Measurements from ENCODE around the gene RHOBTB3.
"Not testable (repeated sequence)": the region's sequence is repeated elsewhere in the genome, so short reads cannot be mapped to it uniquely, and the experiment has no call there.

The RHOBTB3 gene, protein sequence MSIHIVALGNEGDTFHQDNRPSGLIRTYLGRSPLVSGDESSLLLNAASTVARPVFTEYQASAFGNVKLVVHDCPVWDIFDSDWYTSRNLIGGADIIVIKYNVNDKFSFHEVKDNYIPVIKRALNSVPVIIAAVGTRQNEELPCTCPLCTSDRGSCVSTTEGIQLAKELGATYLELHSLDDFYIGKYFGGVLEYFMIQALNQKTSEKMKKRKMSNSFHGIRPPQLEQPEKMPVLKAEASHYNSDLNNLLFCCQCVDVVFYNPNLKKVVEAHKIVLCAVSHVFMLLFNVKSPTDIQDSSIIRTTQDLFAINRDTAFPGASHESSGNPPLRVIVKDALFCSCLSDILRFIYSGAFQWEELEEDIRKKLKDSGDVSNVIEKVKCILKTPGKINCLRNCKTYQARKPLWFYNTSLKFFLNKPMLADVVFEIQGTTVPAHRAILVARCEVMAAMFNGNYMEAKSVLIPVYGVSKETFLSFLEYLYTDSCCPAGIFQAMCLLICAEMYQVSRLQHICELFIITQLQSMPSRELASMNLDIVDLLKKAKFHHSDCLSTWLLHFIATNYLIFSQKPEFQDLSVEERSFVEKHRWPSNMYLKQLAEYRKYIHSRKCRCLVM

DNA sequence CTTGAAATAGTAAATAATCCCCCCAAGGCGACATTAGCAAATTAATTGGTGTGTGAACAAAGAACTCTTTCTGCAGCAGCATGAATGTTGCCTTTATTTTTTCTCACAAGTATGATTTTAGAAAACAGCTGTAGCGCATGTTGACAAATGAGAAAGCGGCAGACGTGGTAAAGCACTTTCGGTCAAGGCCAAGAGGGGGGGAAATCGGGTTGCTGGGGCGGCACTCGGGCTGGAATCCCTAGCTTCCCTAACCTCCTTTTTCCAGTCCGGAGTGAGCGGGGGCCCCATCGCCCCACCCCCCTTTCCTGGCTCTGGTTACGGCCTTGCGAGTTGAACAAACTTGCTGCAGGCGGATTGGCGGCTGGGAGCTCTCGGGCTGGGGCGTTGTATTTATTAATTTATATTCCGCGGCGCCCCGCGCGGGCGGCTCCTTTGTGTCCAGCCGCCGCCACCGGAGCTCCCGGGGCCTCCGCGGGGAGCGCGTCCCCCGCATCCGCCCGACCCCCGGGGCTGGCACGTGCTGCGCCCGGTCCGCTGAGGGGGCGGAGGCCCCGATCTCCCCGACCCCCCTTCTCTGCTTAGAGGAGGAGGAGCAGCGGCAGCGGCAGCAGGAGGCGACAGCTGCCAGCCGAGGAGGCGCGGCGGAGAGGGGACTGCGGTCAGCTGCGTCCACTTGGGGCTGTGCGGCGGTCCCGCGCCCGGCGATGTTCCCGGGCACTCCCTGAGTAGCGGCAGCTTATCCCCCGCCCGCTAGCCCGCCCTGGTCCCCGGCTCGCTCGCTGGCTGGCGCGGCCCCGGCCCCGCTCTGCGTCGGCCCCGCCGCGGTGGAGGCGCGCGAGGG, at the start of gene RHOBTB3:
Gene RHOBTB3 (plus strand): TSS at position 607 of the 841 bp plus-strand sequence. CDS start 347 bp downstream, outside the sequence.
- DNase-seq (ENCODE audit: low read depth) = no peak

DNA sequence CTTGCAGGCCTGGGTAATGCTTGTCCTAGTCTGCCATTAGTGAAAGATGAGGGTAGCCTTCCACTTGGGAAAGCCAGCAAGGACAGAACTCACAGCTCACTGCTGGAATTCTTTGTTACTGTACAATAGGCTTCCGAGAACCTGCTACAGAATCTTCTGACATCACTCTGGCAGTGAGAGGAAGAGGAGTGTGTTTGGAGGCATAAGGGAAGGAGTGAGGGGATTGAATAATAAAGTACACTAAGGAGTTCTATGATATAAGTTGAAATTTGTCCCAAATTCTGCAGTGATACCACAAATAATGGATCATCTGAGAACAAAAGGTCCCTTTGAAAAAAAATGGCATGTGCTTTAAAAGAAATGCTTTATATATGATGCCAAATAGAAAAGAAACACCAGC, 48.2 kb upstream of the RHOBTB3 start, which contains the start of gene SPATA9:
Gene SPATA9 (minus strand): TSS at position 101 of the 400 bp plus-strand sequence. CDS start 137 bp downstream, outside the sequence.
- no peak for DNase-seq (ENCODE audit: low read depth)

DNA sequence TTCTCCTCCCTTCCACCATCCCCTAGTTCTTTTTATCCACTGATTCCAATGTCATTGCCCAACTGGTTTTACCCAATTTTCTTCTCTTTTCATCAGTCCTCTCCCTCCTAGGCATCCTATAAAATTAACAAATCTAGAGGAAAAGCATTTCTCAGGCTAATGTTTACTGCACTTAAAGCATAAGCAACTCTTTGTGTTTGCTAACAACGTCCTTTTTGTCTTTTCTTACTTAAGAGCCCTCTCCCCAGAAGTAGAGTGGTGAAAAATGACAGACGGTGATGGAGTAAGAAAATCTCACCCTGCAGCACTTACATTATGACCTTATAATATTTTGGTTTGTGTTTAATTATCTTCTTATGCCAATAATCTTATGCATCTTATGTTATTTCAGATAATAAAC, 46.8 kb upstream of the RHOBTB3 start:
- DNase-seq (ENCODE audit: low read depth) = no peak

DNA sequence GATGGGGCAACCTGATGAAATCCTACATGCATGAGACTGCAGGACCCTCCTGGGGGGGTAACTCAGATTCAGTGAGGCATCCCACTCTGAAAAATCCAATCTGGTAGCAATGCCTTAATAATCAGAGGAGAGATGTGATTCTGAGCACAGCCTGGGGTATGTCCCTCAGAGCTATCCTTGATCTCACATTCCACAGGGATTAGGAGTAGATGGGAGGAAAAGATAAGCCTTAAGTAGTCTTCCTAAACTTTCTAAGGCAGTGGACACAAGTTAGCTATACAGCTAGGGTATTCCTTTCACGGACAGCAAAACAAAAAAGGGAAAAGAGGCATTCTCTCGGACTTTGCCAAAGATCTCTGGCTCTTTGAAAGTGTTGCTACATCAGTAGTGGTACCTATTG, 44.5 kb upstream of the RHOBTB3 start:
- DNase-seq (ENCODE audit: low read depth) = no peak

DNA sequence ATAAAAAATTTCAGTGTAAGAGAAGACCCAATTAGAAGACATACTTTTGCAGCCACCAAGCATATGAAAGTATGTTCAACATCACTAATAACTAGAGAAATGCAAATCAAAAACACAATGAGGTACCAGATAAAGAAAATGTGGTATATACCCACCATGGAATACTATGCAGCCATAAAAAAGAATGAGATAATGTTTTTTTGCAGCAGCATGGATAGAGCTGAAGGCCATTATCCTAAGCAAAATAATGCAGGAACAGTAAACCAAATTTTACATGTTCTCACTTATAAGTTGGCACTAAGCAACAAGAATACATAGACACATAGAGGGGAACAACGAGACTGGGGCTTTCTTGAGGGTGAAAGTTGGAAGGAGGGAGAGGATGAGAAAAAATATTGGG, 41.5 kb upstream of the RHOBTB3 start:
- no peak for DNase-seq (ENCODE audit: low read depth)

DNA sequence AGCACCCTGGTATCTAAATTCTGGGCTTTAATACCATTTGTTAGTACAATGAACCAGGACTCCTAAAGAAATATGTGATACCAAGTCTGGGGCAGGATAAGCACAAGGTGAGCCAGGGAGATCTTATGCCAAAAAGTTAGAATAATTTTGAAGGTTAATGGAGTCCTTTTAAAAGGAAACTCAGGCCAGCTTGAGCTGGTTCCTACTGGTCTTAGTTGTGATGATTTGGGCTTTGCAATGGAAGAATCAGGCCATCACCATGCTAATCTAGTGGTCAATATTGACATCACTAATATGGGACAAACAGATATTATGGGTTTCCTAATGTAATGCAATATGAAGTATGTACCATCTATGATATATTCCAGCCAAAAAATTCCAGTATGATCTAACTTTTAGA, 40.8 kb upstream of the RHOBTB3 start:
- no peak for DNase-seq (ENCODE audit: low read depth)

DNA sequence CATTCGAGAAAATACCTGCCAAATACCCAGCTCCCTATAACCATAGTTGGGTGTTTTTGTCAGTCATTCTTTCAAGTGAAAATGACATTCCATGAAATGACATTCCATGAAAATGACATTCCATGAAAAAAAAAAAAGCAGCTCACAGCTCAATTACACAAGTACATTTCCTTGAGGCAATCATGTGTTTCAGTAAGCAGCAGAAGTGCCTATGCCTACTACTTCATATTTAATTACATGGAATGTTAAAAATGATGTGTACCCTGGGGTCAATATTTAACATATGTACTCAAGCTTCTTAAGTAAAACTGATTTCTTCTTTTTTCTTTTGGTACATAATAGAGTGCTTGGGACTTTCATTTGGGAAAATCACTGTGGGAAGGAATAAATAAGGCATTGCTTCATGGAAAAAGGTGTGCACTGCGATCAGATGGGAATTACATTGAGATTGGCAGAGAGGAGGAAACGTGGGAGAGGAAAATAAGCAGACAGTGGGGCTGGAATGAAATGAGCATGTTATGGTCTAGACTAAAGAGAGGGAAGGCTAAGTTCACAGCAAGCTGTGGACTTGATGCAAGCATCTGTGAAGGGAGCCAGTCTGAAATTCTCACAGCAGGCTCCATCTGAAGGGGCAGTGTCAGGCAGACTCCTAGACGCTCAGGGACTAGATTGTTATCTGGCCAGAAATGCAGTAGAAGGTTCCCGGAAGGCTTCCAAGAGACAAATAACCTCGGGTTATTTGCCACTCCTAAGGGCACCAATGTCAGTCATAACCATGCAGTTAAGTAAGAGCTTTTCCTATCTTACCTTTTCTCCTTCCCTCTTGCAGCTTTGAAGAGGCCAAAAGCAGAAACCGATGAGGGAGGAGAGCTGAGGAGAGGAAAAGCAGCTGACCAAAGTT, 33.1 kb upstream of the RHOBTB3 start:
- no peak for DNase-seq (ENCODE audit: low read depth)

DNA sequence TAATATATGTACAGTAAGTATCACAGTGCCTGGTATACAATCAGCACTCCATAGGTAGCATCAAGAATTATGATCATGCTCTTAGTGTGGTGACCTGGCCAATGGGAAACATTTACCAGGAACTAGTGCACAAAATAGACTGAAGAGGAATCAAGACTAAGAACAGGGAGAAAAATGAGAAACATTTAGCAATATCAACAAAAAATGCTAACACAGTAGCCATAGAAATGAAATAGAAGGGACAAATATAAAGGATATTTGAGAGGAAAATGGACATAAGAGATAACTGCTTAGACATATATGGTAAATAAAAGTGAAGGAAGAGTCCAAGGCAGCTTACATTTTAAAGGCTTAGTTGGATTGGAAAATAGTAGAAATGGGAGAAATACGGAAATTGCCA, 31.8 kb upstream of the RHOBTB3 start:
- DNase-seq (ENCODE audit: low read depth) = no peak

DNA sequence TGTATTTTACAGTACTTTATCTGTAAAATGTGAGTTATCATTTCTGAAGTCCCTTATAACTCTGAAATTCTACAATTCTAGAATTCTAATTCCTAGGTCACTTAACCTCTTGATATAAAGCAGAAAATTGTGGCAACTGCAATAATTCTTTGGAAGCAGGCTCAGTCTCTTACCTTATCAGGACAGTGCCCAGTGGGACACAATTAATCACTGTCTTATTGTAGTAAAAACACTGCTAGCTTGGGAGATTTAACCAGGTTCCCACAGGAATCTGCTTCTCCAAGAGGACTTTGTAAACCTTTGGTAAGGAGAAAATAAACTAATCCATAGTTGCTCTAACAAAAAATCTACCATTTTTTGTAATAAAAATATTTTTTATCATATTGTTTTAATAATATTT, 30.1 kb upstream of the RHOBTB3 start:
- no peak for DNase-seq (ENCODE audit: low read depth)

DNA sequence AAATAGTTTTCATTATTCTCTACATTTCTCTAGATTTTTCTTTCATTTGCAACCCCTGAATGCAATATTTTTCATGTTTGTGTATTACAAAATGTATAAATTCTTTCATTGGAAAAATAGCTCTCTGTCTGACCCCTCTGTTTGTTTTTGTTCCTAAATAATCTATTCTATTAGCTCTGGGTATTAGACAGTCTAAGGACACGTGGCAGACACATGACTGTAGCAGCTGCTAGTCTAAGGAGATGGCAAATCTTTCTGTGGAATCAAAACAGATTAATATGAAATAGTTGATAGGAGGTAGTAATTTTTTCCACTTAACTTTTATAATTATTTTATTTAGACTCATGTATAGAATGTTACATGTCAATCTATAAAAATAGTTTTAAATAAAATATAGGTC, 27.0 kb upstream of the RHOBTB3 start:
- DNase-seq (ENCODE audit: low read depth) = no peak

DNA sequence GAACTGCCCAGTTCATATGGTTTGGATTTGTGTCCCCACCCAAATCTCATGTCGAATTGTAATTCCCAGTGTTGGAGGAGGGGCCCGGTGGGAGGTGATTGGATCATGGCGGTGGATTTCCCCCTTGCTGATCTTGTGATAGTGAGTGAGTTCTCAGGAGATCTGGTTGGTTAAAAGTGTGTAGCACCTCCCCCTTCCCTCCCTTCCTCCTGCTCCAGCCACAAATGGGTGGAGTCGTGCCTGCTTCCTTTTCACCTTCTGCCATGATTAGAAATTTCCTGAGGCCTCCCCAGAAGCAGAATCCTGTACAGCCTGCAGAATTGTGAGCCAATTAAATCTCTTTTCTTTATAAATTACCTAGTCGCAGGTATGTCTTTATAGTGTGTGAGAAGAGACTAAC, 24.9 kb upstream of the RHOBTB3 start:
- not testable (repeated sequence) for DNase-seq (ENCODE audit: low read depth)

DNA sequence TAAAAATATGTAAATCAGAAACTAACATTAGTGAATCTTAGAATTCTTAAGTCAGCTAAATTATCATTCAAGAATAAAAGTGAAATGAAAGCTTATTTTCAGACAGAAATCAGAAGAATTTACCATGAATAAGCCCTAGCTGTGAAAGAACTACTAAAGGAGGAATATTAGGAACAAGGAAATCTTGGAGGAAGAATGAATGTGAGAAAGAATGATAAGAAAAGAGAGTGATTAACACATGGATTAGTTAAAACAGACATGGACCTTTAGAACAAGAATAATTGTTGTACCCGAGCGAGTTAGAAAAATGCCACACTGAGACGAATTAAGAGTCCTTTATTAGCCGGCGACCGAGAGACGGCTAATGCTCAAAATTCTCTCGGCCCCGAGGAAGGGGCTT, 24.1 kb upstream of the RHOBTB3 start:
- DNase-seq (ENCODE audit: low read depth) = no peak

DNA sequence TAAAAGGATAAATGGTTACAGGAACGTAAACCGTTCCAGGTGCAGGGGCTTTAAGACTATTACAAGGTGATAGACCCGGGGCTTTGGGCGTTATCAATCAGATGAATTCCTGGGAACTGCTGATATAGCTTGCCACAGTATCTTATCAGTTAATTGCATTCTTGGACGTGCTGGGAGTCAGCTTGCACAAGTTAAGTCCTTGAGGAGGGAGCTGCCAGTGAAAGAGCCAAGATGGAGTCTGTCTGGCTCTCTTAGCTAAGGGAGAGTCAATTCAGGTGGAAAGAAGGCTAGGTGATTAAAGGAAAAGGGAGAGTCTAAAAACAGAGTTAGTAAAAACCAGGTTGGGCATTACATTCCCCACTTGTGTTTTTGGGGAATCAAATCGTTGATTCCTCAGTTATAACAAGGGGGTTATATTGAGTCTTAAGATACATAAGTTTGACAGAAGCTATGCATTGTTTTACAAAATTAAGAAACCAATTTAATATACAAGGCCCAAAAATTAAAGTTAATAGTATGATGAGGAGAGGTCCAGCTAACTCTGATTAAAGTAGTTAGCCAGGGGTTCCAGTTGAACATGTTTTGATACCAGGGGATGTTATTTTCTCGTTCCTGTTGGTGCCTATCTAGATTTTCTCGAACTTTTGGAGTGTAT, 23.5 kb upstream of the RHOBTB3 start:
- DNase-seq (ENCODE audit: low read depth) = not testable (repeated sequence)

DNA sequence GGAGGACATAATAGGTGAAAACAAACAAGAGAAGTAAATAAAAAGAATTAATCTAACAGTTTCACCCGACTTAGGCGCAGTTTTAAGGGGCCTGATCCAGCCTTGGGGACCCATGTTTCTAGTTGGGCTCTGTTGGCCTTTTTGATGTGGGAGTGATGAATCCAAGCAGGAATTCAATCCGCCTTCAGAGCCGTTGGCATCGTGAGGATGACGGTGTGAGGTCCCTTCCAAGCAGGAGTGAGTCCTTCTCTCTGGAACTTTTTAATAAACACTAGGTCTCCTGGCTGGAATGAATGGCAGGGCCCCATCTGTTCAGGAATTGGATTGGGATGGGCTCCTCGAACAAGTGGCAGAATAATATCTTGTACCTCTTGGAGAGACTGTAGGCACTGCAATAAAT, 22.3 kb upstream of the RHOBTB3 start:
- DNase-seq (ENCODE audit: low read depth) = no peak

DNA sequence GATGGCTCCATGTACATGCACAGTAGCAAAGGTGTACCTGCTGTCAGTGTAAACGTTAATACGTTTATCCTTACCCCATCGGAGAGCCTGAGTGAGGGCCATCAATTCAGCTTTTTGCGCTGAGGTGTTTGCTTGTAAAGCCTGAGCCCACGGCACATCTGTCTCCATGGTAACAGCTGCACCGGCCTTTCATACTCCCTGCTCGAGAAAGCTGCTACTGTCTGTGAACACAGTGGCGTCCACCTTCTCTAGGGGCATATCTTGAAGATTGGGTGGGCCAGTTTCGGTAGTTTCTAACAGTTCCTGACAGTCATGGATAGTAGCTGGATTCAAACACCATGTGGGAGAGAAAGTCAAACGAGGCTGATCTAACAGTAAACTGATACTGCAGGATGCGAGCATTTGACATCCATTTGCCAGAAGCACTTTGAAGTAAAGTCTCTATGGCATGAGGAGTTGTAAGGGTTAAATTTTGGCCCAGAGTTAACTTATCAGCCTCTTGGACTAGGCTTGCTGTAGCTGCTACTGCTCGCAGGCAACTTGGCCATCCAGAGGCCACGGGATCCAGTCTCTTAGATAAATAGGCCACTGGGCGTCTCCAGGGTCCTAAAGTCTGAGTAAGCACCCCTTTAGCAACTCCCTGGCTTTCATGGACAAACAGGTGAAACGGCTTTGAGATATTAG, 21.0 kb upstream of the RHOBTB3 start:
- DNase-seq (ENCODE audit: low read depth) = no peak

DNA sequence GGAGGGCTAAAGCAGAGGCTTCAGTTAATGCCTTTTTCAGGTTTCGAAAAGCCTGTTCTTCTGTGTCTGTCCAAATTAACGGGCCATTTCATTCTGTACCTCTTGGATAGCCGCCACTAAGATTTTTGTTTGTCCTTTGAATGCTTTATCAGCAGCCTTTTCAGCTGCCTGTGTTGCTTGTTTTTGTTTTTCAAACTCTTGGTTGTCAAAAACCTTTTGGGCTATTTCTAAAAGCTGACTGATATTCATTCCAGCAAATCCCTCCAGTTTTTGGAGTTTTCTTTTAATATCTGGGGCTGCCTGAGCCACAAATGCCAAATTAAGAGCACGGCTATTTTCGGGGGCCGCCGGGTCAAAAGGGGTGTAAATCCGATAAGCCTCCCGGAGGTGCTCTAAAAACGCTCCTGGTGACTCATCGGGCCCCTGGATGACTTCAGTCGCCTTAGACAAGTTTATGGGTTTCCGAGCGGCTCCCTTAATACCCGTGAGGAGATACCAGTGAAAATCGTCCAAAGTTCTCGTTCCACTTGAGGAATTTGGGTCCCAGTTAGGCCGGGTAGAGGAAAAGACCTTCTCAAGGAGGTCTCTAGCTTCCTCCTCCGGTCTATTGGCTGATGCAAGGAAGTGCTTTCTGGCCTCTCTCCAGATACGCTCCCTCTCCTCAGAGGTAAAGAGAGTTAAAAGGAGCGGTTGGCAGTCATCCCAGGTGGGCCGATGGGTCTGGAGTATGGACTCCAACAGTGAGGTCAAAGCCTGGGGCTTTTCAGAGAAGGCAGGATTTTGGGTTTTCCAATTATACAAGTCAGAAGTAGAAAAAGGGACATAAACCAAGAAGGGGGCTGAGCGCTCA, 20.3 kb upstream of the RHOBTB3 start:
- DNase-seq (ENCODE audit: low read depth) = not testable (repeated sequence)

DNA sequence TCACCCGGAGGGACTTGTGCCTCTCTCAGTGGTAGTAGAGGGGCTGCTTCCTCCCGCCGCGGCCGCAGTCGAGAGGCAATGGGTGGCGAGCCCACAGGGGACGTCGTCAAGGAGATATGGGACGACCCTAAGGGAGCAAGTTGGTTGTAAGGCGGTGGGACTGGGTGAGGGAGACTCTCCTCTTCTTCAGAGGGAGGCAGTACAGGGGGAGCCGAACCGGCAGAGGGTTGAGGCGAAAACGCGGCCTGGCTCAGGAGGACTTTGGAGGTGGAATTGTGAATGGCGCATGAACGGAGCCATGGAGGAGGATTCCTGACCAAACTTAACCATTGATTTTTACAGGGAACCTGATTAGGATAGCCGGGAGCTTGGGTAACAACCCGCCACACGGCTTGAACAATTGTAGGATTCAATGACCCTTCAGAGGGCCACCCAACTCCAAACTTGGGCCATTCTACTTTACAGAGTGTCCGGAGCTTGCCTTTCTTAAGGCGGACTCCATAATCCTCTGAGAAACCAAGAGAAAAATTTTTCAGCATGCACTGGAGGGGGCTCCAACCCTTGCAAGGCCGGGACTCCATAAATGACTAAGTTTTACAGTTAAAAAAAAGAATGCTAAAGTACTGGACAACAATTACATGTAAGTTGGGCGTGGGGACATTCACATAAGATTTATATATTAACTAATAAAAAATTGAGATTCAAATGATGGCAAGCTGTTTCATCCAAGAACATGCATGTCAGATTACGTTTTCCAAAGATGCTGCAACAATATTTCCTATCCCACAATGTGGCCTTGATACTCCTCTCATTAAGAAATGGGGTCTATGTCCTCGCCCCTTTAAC, 19.4 kb upstream of the RHOBTB3 start:
- no peak for DNase-seq (ENCODE audit: low read depth)

DNA sequence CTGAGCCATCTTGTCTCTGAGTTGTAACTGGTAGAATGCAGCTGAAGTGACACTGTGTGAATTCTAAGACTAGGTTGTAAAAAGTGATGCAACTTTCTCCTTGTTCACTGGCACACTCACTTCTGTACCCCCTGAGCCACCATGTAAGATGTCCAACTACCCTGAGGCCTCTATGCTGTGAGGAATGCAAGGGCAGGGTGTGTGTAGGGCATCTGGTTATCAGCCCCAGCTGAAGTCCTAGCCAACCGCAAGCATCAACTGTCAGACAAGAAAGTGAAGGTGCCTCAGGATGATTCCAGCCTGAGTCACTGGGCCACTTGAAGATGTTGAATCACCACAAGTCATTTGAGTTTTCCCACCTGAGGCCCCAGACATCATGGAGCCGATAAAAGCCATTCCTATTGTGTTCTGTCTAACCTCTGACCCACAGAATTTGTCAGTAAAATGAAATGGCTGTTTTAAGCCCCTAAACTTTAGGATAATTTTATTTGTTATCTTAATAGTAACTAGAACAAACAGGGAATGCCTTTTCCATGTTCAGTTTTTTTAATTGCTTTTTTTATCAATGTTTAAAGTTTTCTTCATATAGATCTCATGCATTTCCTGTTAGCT, 18.7 kb upstream of the RHOBTB3 start:
- no peak for DNase-seq (ENCODE audit: low read depth)
